Esophagus squamous epithelium (tissue), 4 donors: ENCODE results near the gene FAM107B.

ENCODE experiments used
- POLR2A ChIP-seq, 4 donors: fragments of 450-650 bp; IDR thresholded peaks; one replicate each; pipeline ENCODE4 v1.6.1; 2017; ENCODE audit warnings: antibody characterized with exemption in 4 of 4, mild to moderate bottlenecking in 4 of 4, moderate library complexity in 3 of 4
- TF ChIP-seq, protein P1 (sequence below), 6 experiments: fragments of 450-650 bp in 4 of 6; fragments of 200-600 bp in 2 of 6; sonication (generic) in 2 of 6; IDR thresholded peaks; one replicate each; pipeline ENCODE4 v1.5.1; 2016 to 2019; ENCODE audit warnings: antibody characterized with exemption in 6 of 6, mild to moderate bottlenecking in 4 of 6, moderate library complexity in 4 of 6

DNA sequence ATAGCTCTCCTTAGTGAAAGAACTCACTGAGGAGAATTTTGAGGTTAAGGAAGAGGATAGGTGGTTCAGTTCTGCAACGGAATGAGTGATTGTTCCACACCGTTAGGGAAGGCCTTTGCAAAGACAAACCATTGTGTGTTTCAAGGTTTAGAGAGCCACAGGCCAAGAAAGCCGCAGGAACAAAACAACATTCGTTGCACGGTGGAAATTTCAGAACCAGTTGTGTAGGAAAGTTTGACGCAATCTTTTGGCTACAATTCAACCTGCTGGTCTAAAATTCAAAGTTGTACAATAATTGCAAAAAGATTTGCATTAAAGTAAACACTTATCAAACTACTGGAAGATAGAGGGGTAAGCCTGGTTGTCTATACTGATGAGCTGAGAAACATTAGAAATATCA lies 91.4 kb downstream of the FAM107B start:
- TF ChIP-seq, protein P1, sequence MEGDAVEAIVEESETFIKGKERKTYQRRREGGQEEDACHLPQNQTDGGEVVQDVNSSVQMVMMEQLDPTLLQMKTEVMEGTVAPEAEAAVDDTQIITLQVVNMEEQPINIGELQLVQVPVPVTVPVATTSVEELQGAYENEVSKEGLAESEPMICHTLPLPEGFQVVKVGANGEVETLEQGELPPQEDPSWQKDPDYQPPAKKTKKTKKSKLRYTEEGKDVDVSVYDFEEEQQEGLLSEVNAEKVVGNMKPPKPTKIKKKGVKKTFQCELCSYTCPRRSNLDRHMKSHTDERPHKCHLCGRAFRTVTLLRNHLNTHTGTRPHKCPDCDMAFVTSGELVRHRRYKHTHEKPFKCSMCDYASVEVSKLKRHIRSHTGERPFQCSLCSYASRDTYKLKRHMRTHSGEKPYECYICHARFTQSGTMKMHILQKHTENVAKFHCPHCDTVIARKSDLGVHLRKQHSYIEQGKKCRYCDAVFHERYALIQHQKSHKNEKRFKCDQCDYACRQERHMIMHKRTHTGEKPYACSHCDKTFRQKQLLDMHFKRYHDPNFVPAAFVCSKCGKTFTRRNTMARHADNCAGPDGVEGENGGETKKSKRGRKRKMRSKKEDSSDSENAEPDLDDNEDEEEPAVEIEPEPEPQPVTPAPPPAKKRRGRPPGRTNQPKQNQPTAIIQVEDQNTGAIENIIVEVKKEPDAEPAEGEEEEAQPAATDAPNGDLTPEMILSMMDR (IDR thresholded peaks at IDR 0.05): no peak
- TF ChIP-seq POLR2A (IDR thresholded peaks at IDR 0.05): no peak
